ENCODE measurements around the gene ABCA4. TPM values are rescaled to one million over a fixed set of nuclear protein-coding genes. Genes with fewer than 3 reads are reported as not detected.

Gene ABCA4
- total RNA-seq, 1 donor from 2014 or later = 0.14 TPM

GRCh38 chr1:94130851-94131595 lies 10.1 kb upstream of the ABCA4 start:
- H3K27ac Mint-ChIP-seq (ENCODE audit: unreplicated experiment) = peak overlapping the region; percentile 8
- peaks cover 7% of the 10 kb centered on the region for H3K36me3 Mint-ChIP-seq (ENCODE audit: low read depth)
- no peak overlapping the region for H3K4me3 Mint-ChIP-seq
- no peaks in the 10 kb centered on the region for H3K27me3 Mint-ChIP-seq (ENCODE audit: low read depth)
- H3K9me3 Mint-ChIP-seq = peaks cover 3% of the 10 kb centered on the region
- H3K4me1 Mint-ChIP-seq = peaks cover 15% of the 10 kb centered on the region
- DNase-seq (ENCODE audit: low read depth, low spot score) = no peak
- no peak for TF ChIP-seq CTCF (conservative IDR thresholded peaks at IDR 0.05)

- Mint-ChIP-seq H3K27me3 (ENCODE audit: low read depth) (no peaks in the 10 kb centered on the region), H3K4me1 (peaks cover 10% of the 10 kb centered on the region), H3K36me3 (ENCODE audit: low read depth) (no peaks in the 10 kb centered on the region), H3K9me3 (no peaks in the 10 kb centered on the region), H3K4me3 (no peak overlapping the region), H3K27ac (ENCODE audit: unreplicated experiment) (no peak overlapping the region)
- no peak for TF ChIP-seq CTCF (conservative IDR thresholded peaks at IDR 0.05)
- DNase-seq (ENCODE audit: low read depth, low spot score) = no peak
Observed at GRCh38 chr1:94126651-94127050, 5.7 kb upstream of the ABCA4 start.

- Mint-ChIP-seq H3K36me3 (ENCODE audit: low read depth) (no peaks in the 10 kb centered on the region), H3K4me3 (no peak overlapping the region), H3K27me3 (ENCODE audit: low read depth) (no peaks in the 10 kb centered on the region), H3K9me3 (no peaks in the 10 kb centered on the region), H3K27ac (ENCODE audit: unreplicated experiment) (no peak overlapping the region), H3K4me1 (peaks cover 6% of the 10 kb centered on the region)
- no peak for TF ChIP-seq CTCF (conservative IDR thresholded peaks at IDR 0.05)
- no peak for DNase-seq (ENCODE audit: low read depth, low spot score)
Observed at GRCh38 chr1:94125551-94126514, 4.9 kb upstream of the ABCA4 start.

- H3K4me1 Mint-ChIP-seq = peaks cover 12% of the 10 kb centered on the region
- TF ChIP-seq CTCF (conservative IDR thresholded peaks at IDR 0.05) = no peak
- H3K9me3 Mint-ChIP-seq = no peaks in the 10 kb centered on the region
Observed at GRCh38 chr1:94124538-94124937, 3.6 kb upstream of the ABCA4 start.

GRCh38 chr1:94122201-94122970 lies 1.4 kb upstream of the ABCA4 start:
- DNase-seq (ENCODE audit: low read depth, low spot score) = no peak
- TF ChIP-seq CTCF (conservative IDR thresholded peaks at IDR 0.05) = no peak
- no peaks in the 10 kb centered on the region for H3K36me3 Mint-ChIP-seq (ENCODE audit: low read depth)
- no peaks in the 10 kb centered on the region for H3K9me3 Mint-ChIP-seq
- peaks cover 24% of the 10 kb centered on the region for H3K4me1 Mint-ChIP-seq
- no peak overlapping the region for H3K4me3 Mint-ChIP-seq
- H3K27me3 Mint-ChIP-seq (ENCODE audit: low read depth) = no peaks in the 10 kb centered on the region
- H3K27ac Mint-ChIP-seq (ENCODE audit: unreplicated experiment) = no peak overlapping the region

More at GRCh38 chr1:94124538-94124937, 3.6 kb upstream of the ABCA4 start:
- Mint-ChIP-seq H3K27ac (ENCODE audit: unreplicated experiment) (no peak overlapping the region), H3K4me3 (no peak overlapping the region), H3K27me3 (ENCODE audit: low read depth) (no peaks in the 10 kb centered on the region), H3K36me3 (ENCODE audit: low read depth) (no peaks in the 10 kb centered on the region)
- no peak for DNase-seq (ENCODE audit: low read depth, low spot score)
